ENCODE data around the gene CPED1.

DNA sequence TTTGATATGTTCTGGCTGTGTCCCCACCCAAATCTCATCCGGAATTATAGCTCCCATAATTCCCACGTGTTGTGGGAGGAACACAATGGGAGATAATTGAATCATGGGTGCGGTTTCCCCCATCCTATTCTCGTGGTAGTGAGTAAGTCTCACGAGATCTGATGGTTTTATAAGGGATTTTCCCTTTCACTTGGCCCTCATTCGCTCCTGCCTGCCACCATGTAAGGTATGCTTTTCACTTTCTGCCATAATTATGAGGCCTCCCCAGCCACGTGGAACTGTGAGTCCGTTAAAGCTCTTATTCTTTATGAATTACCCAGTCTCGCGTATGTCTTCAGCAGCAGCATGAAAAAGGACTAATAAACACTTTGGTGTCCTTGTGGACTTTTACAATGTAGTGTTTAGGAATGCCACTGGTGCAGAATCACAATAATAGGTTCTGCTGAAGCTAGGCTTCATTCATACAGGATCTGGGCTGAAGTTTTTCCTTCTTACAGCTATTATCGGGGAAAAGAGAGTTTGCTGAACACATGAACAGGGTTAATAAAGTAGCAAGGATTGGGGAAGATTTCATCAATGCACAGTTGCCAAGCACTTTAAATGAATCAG lies 74.3 kb downstream of the CPED1 start:
- no peak for TF ChIP-seq CTCF (IDR thresholded peaks at IDR 0.05; ENCODE audit: low read length)
- TF ChIP-seq EZH2 (IDR thresholded peaks at IDR 0.05; ENCODE audit: borderline replicate concordance, low read length) = no peak

Data from OCI-LY1 (cell line).